Kidney epithelial cell (primary cell): ENCODE measurements around the gene MRPL41. TPM values are rescaled to one million over a fixed set of nuclear protein-coding genes. Genes with fewer than 3 reads are reported as not detected.
"Not testable (repeated sequence)": the region's sequence is repeated elsewhere in the genome, so short reads cannot be mapped to it uniquely, and the experiment has no call there.

Experiments
- DNase-seq: peaks from one replicate; pipeline ENCODE4 v3.0.0-alpha.2; 2010; ENCODE audit warnings: low read depth
- H3K27me3 ChIP-seq: 2 replicates; pipeline ENCODE4 v1.6.0; 2011; ENCODE audit warnings: low read length; ENCODE audit not compliant: control insufficient read depth, insufficient read depth
- H3K36me3 ChIP-seq: 2 replicates; pipeline ENCODE4 v1.5.1; 2011; ENCODE audit warnings: low read length; ENCODE audit not compliant: control insufficient read depth, insufficient read depth
- H3K4me3 ChIP-seq: 2 replicates; pipeline ENCODE4 v1.5.1; 2011; ENCODE audit warnings: low read depth, mild to moderate bottlenecking, control low read depth, low read length
- total RNA-seq: library from RNA; depleted of rRNA; stranded (reverse); fragments of >200 nt; gene quantifications from 2 replicates; pipeline ENCODE4 v1.2.3, GENCODE V29; 2015
- TF ChIP-seq, protein P1 (sequence below): IDR thresholded peaks from 2 replicates; pipeline ENCODE4 v1.5.1; 2011; ENCODE audit warnings: mild to moderate bottlenecking, moderate library complexity, low read length, control low read depth, inconsistent platforms; ENCODE audit not compliant: insufficient read depth, poor library complexity, severe bottlenecking

Gene MRPL41
- total RNA-seq, 1 donor from 2014 or later, result 77.9 TPM

DNA sequence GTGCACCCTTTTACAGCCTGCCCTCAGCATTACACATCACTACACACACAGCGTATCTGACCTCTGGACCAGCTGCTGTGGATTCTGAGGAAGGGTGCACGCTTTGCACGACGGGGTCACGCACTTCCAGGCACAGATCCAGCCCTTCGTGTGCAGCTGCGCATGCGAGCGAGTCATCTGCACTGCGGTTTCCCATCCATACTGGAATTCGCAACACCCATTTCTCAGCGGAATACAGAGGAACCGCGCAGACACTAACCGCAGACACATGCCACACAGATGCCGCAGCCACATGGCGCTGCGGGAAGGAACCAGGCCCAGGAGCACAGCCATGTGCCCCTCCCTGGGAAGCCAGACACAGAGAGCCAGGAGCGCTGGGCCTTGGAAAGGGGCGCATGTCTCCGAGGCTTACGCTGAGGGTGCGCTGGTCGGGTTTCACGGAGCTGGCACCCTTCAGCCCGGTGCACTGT lies 44.9 kb upstream of the MRPL41 start:
- TF ChIP-seq, protein P1, sequence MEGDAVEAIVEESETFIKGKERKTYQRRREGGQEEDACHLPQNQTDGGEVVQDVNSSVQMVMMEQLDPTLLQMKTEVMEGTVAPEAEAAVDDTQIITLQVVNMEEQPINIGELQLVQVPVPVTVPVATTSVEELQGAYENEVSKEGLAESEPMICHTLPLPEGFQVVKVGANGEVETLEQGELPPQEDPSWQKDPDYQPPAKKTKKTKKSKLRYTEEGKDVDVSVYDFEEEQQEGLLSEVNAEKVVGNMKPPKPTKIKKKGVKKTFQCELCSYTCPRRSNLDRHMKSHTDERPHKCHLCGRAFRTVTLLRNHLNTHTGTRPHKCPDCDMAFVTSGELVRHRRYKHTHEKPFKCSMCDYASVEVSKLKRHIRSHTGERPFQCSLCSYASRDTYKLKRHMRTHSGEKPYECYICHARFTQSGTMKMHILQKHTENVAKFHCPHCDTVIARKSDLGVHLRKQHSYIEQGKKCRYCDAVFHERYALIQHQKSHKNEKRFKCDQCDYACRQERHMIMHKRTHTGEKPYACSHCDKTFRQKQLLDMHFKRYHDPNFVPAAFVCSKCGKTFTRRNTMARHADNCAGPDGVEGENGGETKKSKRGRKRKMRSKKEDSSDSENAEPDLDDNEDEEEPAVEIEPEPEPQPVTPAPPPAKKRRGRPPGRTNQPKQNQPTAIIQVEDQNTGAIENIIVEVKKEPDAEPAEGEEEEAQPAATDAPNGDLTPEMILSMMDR, result no peak
- Histone ChIP-seq H3K4me3 (no peak overlapping the region), H3K27me3 (no peaks in the 10 kb centered on the region), H3K36me3 (no peaks in the 10 kb centered on the region)
- no peak for DNase-seq

DNA sequence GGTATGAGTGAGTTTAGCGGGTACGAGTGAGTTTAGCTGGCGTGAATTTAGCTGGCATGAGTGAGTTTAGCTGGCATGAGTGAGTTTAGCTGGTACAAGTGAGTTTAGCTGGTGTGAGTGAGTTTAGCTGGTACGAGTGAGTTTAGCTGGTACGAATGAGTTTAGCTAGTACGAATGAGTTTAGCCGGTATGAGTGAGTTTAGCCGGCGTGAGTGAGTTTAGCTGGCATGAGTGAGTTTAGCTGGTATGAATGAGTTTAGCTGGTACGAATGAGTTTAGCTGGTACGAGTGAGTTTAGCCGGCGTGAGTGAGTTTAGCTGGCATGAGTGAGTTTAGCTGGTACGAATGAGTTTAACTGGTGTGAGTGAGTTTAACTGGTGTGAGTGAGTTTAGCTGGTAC lies 42.5 kb upstream of the MRPL41 start:
- Histone ChIP-seq H3K27me3 (no peaks in the 10 kb centered on the region), H3K36me3 (no peaks in the 10 kb centered on the region), H3K4me3 (no peak overlapping the region)
- TF ChIP-seq, protein P1, result no peak
- DNase-seq, result no peak

- H3K27me3 ChIP-seq, H3K36me3 ChIP-seq, DNase-seq, H3K4me3 ChIP-seq: not testable (repeated sequence)
These were observed 40.6 kb upstream of the MRPL41 start for GRCh38 chr9:137511126-137511525.

DNA sequence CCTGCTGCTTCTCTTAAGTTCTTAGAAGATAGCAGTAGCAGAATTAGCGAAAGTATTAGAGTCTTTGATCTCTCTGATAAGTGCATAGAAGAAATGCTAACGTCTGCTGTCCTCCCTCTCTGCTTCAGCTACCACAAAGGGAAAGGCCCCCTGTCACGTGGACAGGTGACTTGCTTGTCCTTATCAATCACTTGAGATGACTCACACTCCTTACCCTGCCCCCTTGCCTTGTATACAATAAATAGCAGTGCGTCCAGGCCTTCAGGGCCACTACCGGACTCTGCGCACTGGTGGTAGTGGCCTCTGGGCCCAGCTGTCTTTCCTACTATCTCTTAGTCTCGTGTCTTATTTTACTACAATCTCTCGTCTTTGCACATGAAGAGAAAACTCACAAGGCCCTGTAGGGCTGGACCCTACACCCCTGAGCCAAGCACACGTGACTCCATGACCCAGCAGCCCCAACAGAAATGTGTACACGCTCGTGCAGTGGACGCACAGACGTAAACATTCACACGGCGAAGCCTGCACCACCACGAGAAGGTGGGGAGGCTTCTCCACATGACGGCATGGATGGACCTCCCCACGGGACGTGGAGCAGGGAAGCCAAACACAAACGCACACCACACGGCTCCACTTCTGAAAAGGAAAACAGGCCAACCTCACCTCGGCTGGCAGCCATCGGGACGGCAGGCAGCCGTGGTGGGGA lies 39.8 kb upstream of the MRPL41 start:
- H3K4me3 ChIP-seq, result no peak overlapping the region

DNA sequence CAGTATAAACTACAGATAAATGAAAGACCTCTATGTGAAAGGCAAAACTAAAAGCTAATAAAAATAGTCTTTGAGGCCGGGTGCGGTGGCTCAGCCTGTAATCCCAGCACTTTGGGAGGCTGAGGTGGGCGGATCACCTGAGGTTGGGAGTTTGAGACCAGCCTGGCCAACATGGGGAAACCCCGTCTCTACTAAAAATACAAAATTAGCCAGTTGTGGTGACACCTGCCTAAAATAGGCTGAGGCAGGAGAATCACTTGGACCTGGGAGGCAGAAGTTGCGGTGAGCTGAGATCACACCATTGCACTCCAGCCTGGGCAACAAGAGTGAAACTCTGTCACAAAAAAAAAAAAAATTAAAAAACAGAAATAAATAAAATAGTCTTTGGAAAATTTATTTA lies 38.5 kb upstream of the MRPL41 start:
- not testable (repeated sequence) for DNase-seq, H3K27me3 ChIP-seq, H3K4me3 ChIP-seq, H3K36me3 ChIP-seq

More for the DNA sequence above, 39.8 kb upstream of the MRPL41 start:
- Histone ChIP-seq H3K27me3 (no peaks in the 10 kb centered on the region), H3K36me3 (no peaks in the 10 kb centered on the region)
- TF ChIP-seq, protein P1, result no peak
- no peak for DNase-seq

- not testable (repeated sequence) for DNase-seq, H3K4me3 ChIP-seq, H3K27me3 ChIP-seq, H3K36me3 ChIP-seq
These were observed 37.7 kb upstream of the MRPL41 start for GRCh38 chr9:137513801-137514570.

GRCh38 chr9:137514691-137515337 lies 36.9 kb upstream of the MRPL41 start:
- no peak for DNase-seq
- no peak overlapping the region for H3K4me3 ChIP-seq
- TF ChIP-seq, protein P1, result no peak
- H3K27me3 ChIP-seq, result no peaks in the 10 kb centered on the region
- H3K36me3 ChIP-seq, result no peaks in the 10 kb centered on the region
